Measurements from ENCODE around the gene TROAP. TPM values are rescaled to one million over a fixed set of nuclear protein-coding genes. Genes with fewer than 3 reads are reported as not detected.

TROAP gene
- total RNA-seq, 2 experiments from 2014 or later = 57.7 to 64.9 TPM

- POLR2A ChIA-PET = no interaction called here
- intact Hi-C loops (cut with micrococcal nuclease) = no loop called here
- DNase-seq = no peak
- H3K9me3 Mint-ChIP-seq = no peaks in the 10 kb centered on the region
- H3K4me3 Mint-ChIP-seq = no peak overlapping the region
- H3K27ac Mint-ChIP-seq = no peak overlapping the region
- peaks cover 24% of the 10 kb centered on the region for H3K27me3 Mint-ChIP-seq
- no peaks in the 10 kb centered on the region for H3K4me1 Mint-ChIP-seq (ENCODE audit: low read depth)
- H3K36me3 Mint-ChIP-seq = no peaks in the 10 kb centered on the region
- CTCF ChIA-PET = interaction anchor here (1.2 to 16.1 kb wide), 5 partner anchors 9 to 65 kb away, joined by 3 to 234 read pairs (median 39); partner anchors contain the start of genes DNAJC22 and PRPH
Measured at GRCh38 chr12:49283541-49284429, 39.3 kb upstream of the TROAP start.

GRCh38 chr12:49284672-49285071, 38.4 kb upstream of the TROAP start:
- DNase-seq = no peak
- ChIA-PET POLR2A (no interaction called here), CTCF (interaction anchor here (1.2 to 16.1 kb wide), 5 partner anchors 10 to 64 kb away, joined by 3 to 234 read pairs (median 39); partner anchors contain the start of genes DNAJC22 and PRPH)
- Mint-ChIP-seq H3K9me3 (no peaks in the 10 kb centered on the region), H3K36me3 (no peaks in the 10 kb centered on the region), H3K4me1 (ENCODE audit: low read depth) (no peaks in the 10 kb centered on the region), H3K27me3 (peaks cover 24% of the 10 kb centered on the region), H3K4me3 (no peak overlapping the region), H3K27ac (no peak overlapping the region)
- intact Hi-C loops (cut with micrococcal nuclease) = no loop called here

GRCh38 chr12:49287876-49288275, 35.2 kb upstream of the TROAP start:
- POLR2A ChIA-PET = no interaction called here
- Mint-ChIP-seq H3K36me3 (no peaks in the 10 kb centered on the region), H3K9me3 (no peaks in the 10 kb centered on the region), H3K4me1 (ENCODE audit: low read depth) (no peaks in the 10 kb centered on the region), H3K27ac (no peak overlapping the region), H3K27me3 (peaks cover 23% of the 10 kb centered on the region), H3K4me3 (no peak overlapping the region)
- CTCF ChIA-PET = interaction anchor here (1.2 to 16.1 kb wide), 13 partner anchors 8 to 226 kb away, joined by 3 to 234 read pairs (median 14); partner anchors contain the start of genes C1QL4, DNAJC22, PRPH and SPATS2
- no peak for DNase-seq
- intact Hi-C loops (cut with micrococcal nuclease) = loop anchor here (1.0 to 2.0 kb wide), 4 partner anchors 49 to 227 kb away; partner anchors contain the start of gene C1QL4

DNA sequence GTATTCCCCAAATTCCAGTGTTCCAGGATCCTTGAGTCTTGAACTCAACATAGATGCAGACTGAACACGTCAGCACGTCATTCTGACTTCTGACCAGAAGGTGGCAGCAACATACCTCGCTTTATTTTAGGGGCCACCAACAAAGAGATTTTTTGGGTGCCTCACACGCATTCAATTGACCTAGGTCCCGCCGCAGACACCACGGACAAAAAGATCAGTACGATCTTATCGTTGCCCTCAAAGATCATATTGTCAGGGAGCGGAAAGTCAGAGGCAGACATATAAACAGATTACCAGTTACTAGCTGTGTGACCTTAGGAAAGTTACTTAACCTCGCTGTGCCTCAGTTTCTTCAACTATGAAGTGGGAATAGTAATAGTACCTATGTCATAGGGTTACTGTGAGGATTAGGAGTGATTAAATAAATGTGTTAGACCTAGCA, 34.6 kb upstream of the TROAP start:
- ChIA-PET POLR2A (interaction anchor here (1.8 kb wide), 1 partner anchor 54 kb away, joined by 7 read pairs; no protein-coding TSS in a partner anchor), CTCF (interaction anchor here (0.6 to 16.1 kb wide), 42 partner anchors 8 to 385 kb away, joined by 3 to 234 read pairs (median 4); partner anchors contain the start of genes C1QL4, DNAJC22, PRPH and SPATS2)
- intact Hi-C loops (cut with micrococcal nuclease) = loop anchor here (1.0 to 2.0 kb wide), 4 partner anchors 49 to 226 kb away; partner anchors contain the start of gene C1QL4
- DNase-seq = peak; percentile 80
- no peaks in the 10 kb centered on the region for H3K4me1 Mint-ChIP-seq (ENCODE audit: low read depth)
- no peak overlapping the region for H3K27ac Mint-ChIP-seq
- no peaks in the 10 kb centered on the region for H3K9me3 Mint-ChIP-seq
- peaks cover 23% of the 10 kb centered on the region for H3K27me3 Mint-ChIP-seq
- H3K4me3 Mint-ChIP-seq = no peak overlapping the region
- H3K36me3 Mint-ChIP-seq = no peaks in the 10 kb centered on the region

GRCh38 chr12:49288922-49289555, 34.0 kb upstream of the TROAP start:
- no peak for DNase-seq
- no peak overlapping the region for H3K27ac Mint-ChIP-seq
- H3K9me3 Mint-ChIP-seq = no peaks in the 10 kb centered on the region
- no peaks in the 10 kb centered on the region for H3K4me1 Mint-ChIP-seq (ENCODE audit: low read depth)
- intact Hi-C loops (cut with micrococcal nuclease) = loop anchor here (1.0 to 2.0 kb wide), 4 partner anchors 48 to 226 kb away; partner anchors contain the start of gene C1QL4
- H3K27me3 Mint-ChIP-seq = peaks cover 24% of the 10 kb centered on the region
- H3K36me3 Mint-ChIP-seq = no peaks in the 10 kb centered on the region
- H3K4me3 Mint-ChIP-seq = no peak overlapping the region
- ChIA-PET POLR2A (interaction anchor here (1.8 kb wide), 1 partner anchor 53 kb away, joined by 7 read pairs; no protein-coding TSS in a partner anchor), CTCF (interaction anchor here (0.6 to 16.1 kb wide), 44 partner anchors 7 to 385 kb away, joined by 3 to 234 read pairs (median 4); partner anchors contain the start of genes C1QL4, DNAJC22, PRPH and SPATS2)

GRCh38 chr12:49292729-49293055, 30.4 kb upstream of the TROAP start:
- peaks cover 41% of the 10 kb centered on the region for H3K27me3 Mint-ChIP-seq
- no peaks in the 10 kb centered on the region for H3K9me3 Mint-ChIP-seq
- intact Hi-C loops (cut with micrococcal nuclease) = no loop called here
- no peaks in the 10 kb centered on the region for H3K36me3 Mint-ChIP-seq
- H3K27ac Mint-ChIP-seq = no peak overlapping the region
- ChIA-PET POLR2A (interaction anchor here (0.6 to 0.9 kb wide), 2 partner anchors 51 to 55 kb away, joined by 3 read pairs; no protein-coding TSS in a partner anchor), CTCF (interaction anchor here (0.6 to 16.1 kb wide), 6 partner anchors 42 to 577 kb away, joined by 4 to 234 read pairs (median 116); partner anchors contain the start of genes C1QL4 and DNAJC22)
- no peak overlapping the region for H3K4me3 Mint-ChIP-seq
- no peak for DNase-seq
- peaks cover 12% of the 10 kb centered on the region for H3K4me1 Mint-ChIP-seq (ENCODE audit: low read depth)

DNA sequence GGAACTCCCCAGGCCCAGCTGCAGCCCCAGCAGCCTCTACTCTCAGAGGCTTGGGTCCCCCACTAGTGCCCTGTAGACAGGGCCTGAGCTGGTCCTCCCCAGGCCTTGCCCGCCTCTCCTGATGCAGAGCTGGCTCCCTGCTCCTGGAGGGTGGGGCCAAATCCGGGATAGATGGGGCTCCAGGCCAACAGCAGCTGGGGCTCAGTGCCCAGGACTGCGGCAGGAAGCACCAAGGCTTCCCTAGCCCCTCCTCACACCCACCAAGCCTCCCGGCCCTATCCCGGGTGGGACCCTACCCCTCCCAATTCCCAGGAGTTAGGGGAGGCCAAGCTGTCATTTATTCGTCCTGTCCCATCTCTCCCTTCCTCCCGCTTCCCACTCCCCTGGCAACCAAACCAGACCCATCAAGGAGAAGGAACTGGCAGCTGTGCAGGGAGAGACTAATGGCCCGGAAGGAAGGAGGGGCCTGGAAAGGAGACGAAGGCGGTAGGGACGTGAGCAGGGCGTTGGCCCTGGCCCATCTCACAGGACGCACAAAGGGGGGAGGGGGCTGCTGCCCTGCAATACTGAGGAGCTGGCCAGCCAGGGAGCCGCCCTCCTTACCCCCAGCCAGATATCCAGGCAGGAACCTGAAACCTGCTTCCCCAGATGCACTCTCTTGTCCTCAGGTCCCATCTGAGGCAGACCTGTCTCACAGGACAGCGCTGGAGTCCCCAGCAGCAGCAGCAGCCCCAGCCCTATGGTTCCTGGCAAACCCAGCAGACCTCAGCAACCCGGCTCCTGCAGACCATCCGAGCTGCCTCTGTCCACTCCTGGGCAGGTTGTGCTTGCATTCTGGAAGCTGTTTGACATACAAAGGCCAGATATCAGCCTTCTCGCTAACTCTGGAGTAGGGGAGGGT, 29.7 kb upstream of the TROAP start:
- Mint-ChIP-seq H3K4me3 (no peak overlapping the region), H3K36me3 (no peaks in the 10 kb centered on the region), H3K4me1 (ENCODE audit: low read depth) (peaks cover 12% of the 10 kb centered on the region), H3K9me3 (no peaks in the 10 kb centered on the region), H3K27ac (no peak overlapping the region), H3K27me3 (peaks cover 41% of the 10 kb centered on the region)
- intact Hi-C loops (cut with micrococcal nuclease) = no loop called here
- POLR2A ChIA-PET = interaction anchor here (0.6 to 0.9 kb wide), 2 partner anchors 50 to 56 kb away, joined by 3 read pairs; no protein-coding TSS in a partner anchor
- CTCF ChIA-PET = interaction anchor here (0.7 to 16.1 kb wide), 7 partner anchors 11 to 221 kb away, joined by 3 to 234 read pairs (median 82); partner anchors contain the start of genes C1QL4 and DNAJC22
- no peak for DNase-seq

- intact Hi-C loops (cut with micrococcal nuclease) = no loop called here
- peaks cover 48% of the 10 kb centered on the region for H3K27me3 Mint-ChIP-seq
- POLR2A ChIA-PET = interaction anchor here (0.6 to 1.3 kb wide), 4 partner anchors 29 to 49 kb away, joined by 3 to 4 read pairs (median 4); partner anchors contain the start of gene TROAP
Measured at GRCh38 chr12:49294086-49294803, 28.8 kb upstream of the TROAP start.

GRCh38 chr12:49294804-49295081, 28.3 kb upstream of the TROAP start:
- ChIA-PET CTCF (interaction anchor here (0.9 to 16.1 kb wide), 14 partner anchors 9 to 817 kb away, joined by 3 to 234 read pairs (median 12); partner anchors contain the start of genes C1QL4, COX14, DNAJC22 and TROAP), POLR2A (interaction anchor here (0.6 to 1.3 kb wide), 5 partner anchors 28 to 49 kb away, joined by 3 to 4 read pairs (median 3); partner anchors contain the start of gene TROAP)
- Mint-ChIP-seq H3K4me3 (no peak overlapping the region), H3K27ac (no peak overlapping the region), H3K4me1 (ENCODE audit: low read depth) (peaks cover 12% of the 10 kb centered on the region), H3K9me3 (no peaks in the 10 kb centered on the region), H3K36me3 (no peaks in the 10 kb centered on the region), H3K27me3 (peaks cover 48% of the 10 kb centered on the region)
- intact Hi-C loops (cut with micrococcal nuclease) = no loop called here
- no peak for DNase-seq

More at GRCh38 chr12:49294086-49294803, 28.8 kb upstream of the TROAP start:
- no peaks in the 10 kb centered on the region for H3K9me3 Mint-ChIP-seq
- H3K4me1 Mint-ChIP-seq (ENCODE audit: low read depth) = peaks cover 12% of the 10 kb centered on the region
- H3K27ac Mint-ChIP-seq = no peak overlapping the region
- no peaks in the 10 kb centered on the region for H3K36me3 Mint-ChIP-seq
- H3K4me3 Mint-ChIP-seq = no peak overlapping the region
- DNase-seq = no peak
- CTCF ChIA-PET = interaction anchor here (0.7 to 16.1 kb wide), 12 partner anchors 10 to 818 kb away, joined by 3 to 234 read pairs (median 12); partner anchors contain the start of genes C1QL4, COX14, DNAJC22 and TROAP

All from activated CD4-positive, alpha-beta memory T cell treated with anti-CD3 and anti-CD28 coated beads for 36 hours (primary cell).